ENCODE measurements around the gene RNU6-8. TPM values are rescaled to one million over a fixed set of nuclear protein-coding genes. Genes with fewer than 3 reads are reported as not detected.

Gene RNU6-8
- not detected for polyA plus RNA-seq (2013, experiment 1 of 2; ENCODE audit: insufficient read length)
- not detected for polyA plus RNA-seq (2013, experiment 2 of 2; ENCODE audit: insufficient read length)

GRCh38 chr14:32202998-32203882 is at the start of gene RNU6-8:
Gene RNU6-8 (minus strand): TSS chr14:32203269.
- DNase-seq: peak; percentile 91

GRCh38 chr14:32252030-32252670 is 49.1 kb upstream of the RNU6-8 start:
- peak; percentile 78 for DNase-seq

- DNase-seq: no peak
Measured at GRCh38 chr14:32251530-32251929, 48.5 kb upstream of the RNU6-8 start.

- DNase-seq: no peak
Measured at GRCh38 chr14:32250681-32251080, 47.6 kb upstream of the RNU6-8 start.

- no peak for DNase-seq
Measured at GRCh38 chr14:32249780-32250179, 46.7 kb upstream of the RNU6-8 start.

- DNase-seq: no peak
Measured at GRCh38 chr14:32249371-32249770, 46.3 kb upstream of the RNU6-8 start.

GRCh38 chr14:32246751-32247150 is 43.7 kb upstream of the RNU6-8 start:
- no peak for DNase-seq

- no peak for DNase-seq
Measured at GRCh38 chr14:32244404-32244803, 41.3 kb upstream of the RNU6-8 start.

- no peak for DNase-seq
Measured at GRCh38 chr14:32233260-32233659, 30.2 kb upstream of the RNU6-8 start.

- no peak for DNase-seq
Measured at GRCh38 chr14:32232481-32232880, 29.4 kb upstream of the RNU6-8 start.

GRCh38 chr14:32230695-32231280 is 27.7 kb upstream of the RNU6-8 start:
- peak; percentile 84 for DNase-seq

- peak; percentile 57 for DNase-seq
Measured at GRCh38 chr14:32230181-32230580, 27.1 kb upstream of the RNU6-8 start.

- no peak for DNase-seq
Measured at GRCh38 chr14:32226056-32226455, 23.0 kb upstream of the RNU6-8 start.

GRCh38 chr14:32225378-32225920 is 22.4 kb upstream of the RNU6-8 start:
- no peak for DNase-seq

GRCh38 chr14:32224737-32225377 is 21.8 kb upstream of the RNU6-8 start:
- peak; percentile 66 for DNase-seq

- no peak for DNase-seq
Measured at GRCh38 chr14:32217301-32217700, 14.2 kb upstream of the RNU6-8 start.

GRCh38 chr14:32212833-32213232 is 9.8 kb upstream of the RNU6-8 start:
- DNase-seq: no peak

- no peak for DNase-seq
Measured at GRCh38 chr14:32211068-32211404, 8.0 kb upstream of the RNU6-8 start.

GRCh38 chr14:32209471-32209870 is 6.4 kb upstream of the RNU6-8 start:
- DNase-seq: no peak

- no peak for DNase-seq
Measured at GRCh38 chr14:32208490-32208889, 5.4 kb upstream of the RNU6-8 start.

- DNase-seq: no peak
Measured at GRCh38 chr14:32206552-32206951, 3.5 kb upstream of the RNU6-8 start.

GRCh38 chr14:32205984-32206383 is 2.9 kb upstream of the RNU6-8 start:
- DNase-seq: no peak

- DNase-seq: no peak
Measured at GRCh38 chr14:32205554-32205953, 2.5 kb upstream of the RNU6-8 start.
